A204.1 (cell line): ENCODE results near the gene ABR.
"Not testable (repeated sequence)": the region's sequence is repeated elsewhere in the genome, so short reads cannot be mapped to it uniquely, and the experiment has no call there.

Experiments used
- FAIRE-seq: peaks from 2 replicates; lab custom pipeline; 2012; peaks lifted over from hg19 to GRCh38; lab: Jason Lieb, UNC

Gene ABR

GRCh38 chr17:1095090-1095852 is 84.5 kb downstream of the ABR start:
- FAIRE-seq = no peak

GRCh38 chr17:1094591-1094990 is 85.2 kb downstream of the ABR start:
- FAIRE-seq = no peak

DNA sequence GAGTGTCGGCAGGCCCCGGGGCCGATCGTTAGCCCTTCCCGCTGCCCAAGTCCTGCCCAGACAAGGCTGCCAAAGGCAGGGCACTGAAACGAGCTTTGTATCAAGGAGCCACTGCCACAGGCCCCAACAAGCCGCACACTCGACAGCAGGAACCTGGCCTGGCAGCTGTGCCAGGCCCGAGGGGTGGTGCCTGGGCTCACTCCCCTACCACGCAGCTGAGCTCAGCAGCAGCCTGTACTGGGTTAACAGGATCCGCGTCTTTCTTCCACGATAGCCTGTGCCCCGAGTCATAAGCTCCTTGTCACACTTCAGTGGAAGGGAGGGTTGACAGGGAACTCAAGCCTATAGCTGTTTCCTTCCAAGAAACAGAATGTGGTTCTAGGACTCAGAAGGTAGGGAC is 87.9 kb downstream of the ABR start:
- no peak for FAIRE-seq

- no peak for FAIRE-seq
Observed at GRCh38 chr17:1091190-1091534, 88.6 kb downstream of the ABR start.

DNA sequence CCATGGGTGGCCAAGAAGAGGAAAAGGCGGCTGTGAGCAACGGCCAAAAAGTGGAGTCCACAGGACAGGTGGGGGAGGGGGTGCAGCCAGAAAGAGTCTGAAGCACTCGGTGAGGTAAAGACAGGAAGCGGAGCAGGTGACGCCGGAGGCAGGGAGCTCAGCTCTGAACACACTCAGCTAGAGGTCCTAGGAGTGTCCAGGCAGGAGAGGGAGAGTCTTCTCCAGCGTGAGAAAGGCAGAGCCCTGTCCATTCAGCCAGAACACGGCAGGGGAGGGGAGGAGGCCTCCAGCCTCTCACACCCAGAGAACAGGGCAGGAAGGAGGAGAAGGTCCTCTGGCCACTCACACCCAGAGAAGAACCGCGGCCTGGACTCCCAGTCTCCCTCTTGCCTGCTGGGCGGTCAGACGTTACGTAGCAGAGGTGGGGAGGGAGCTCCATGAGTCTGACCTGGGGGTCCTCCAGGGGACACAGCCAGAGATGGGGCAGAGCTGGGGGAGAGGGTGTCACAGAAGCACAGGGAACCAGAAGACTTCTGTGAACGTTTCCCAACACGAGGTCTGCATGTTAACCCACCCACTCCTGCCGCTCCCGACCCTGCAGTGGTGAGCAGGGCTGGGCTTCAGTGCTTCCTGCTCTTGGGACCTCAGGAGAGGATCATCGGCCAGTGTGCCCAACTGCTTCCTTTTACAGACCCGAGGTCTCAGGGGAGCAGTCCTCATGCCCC is 89.2 kb downstream of the ABR start:
- no peak for FAIRE-seq

- no peak for FAIRE-seq
Observed at GRCh38 chr17:1089915-1090314, 89.9 kb downstream of the ABR start.

- no peak for FAIRE-seq
Observed at GRCh38 chr17:1087381-1088241, 92.2 kb downstream of the ABR start.

DNA sequence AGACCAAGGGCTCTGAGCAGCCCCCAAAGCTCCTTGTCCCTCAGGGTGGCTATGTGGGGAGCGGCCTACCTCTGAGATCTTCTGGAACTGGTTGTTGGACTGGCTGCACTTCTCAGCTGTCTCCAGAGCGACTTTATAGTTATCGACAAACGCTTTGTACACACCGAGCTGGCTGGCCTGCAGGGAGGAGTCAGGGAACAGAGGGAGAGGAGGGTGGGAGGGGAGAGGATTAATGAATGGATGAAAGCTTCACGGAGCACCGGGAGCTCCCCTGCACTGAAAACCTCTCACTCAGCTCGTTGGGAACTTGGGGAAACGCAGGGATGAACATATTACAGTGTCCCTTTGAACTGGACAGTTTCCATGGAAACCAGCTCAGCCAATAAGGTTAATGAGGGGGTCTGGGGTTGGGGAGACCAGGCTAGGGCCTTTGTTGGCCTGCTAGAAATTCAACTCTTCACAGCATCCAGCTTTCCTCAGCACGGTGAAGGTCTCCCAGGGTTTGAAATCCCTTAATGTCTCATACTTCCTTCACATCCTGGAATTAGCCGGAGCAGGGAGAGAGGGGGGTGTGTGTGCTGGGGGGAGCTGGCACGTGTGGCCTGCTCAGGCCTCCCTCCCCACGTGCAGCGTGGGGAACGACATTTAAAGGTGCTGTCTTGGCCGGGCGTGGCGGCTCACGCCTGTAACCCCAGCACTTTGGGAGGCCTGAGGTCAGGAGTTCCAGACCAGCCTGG is 96.2 kb downstream of the ABR start:
- FAIRE-seq = no peak

DNA sequence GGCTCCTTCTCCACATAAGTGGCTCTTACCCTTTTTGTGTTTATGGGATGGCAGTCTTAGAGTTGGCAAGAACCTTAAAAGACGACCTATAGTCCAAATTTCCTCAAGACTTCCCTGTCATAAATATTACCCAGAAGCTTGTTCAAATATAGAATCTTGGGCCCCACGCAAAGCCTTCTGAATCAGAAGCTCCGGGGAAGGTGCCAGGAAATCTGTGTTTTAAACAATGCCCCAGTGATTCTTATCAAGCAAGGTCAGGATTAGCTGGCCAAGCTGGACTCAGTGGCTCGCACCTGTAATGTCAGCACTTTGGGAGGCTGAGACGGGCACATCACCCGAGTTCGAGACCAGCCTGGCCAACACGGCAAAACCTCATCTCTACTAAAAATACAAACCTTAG is 97.2 kb downstream of the ABR start:
- no peak for FAIRE-seq

DNA sequence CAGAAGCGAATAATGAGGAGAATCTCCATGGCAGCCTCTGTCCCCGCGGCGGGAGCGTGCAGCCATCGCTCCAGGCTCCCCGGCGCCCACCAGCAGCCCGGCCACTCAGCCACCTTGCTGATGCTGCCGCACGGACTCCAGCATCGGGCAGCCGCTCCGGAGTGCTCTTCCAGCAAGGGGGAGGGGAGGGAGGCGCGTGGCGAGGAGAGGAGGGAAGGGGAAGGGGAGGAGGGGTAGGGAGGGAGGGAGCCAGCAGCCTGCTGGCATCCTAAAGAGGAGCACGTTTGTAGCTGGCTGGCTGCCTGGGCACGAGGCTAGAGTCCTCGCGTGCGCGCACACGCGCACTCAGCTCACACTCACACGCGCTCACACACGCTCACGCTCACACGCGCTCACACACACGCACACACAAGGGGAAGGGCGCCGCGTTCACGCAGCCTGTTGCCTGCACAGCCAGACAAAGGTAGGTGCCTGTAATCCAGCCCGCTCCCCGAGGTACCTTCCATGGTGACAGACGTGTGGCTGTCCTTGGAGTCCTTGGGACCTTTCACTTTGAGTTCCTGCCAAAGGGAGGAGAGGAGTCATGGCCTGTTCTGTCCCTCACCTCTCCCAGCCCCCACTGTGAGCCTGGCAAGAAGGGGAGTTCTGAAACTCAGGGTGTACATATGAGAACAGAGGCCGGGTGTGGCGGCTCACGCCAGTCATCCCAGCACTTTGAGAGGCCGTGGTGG is 100.8 kb downstream of the ABR start:
- FAIRE-seq = no peak

- no peak for FAIRE-seq
Observed at GRCh38 chr17:1077986-1078711, 101.6 kb downstream of the ABR start.

GRCh38 chr17:1077581-1077985 is 102.2 kb downstream of the ABR start:
- no peak for FAIRE-seq

GRCh38 chr17:1076982-1077302 is 102.8 kb downstream of the ABR start:
- no peak for FAIRE-seq

DNA sequence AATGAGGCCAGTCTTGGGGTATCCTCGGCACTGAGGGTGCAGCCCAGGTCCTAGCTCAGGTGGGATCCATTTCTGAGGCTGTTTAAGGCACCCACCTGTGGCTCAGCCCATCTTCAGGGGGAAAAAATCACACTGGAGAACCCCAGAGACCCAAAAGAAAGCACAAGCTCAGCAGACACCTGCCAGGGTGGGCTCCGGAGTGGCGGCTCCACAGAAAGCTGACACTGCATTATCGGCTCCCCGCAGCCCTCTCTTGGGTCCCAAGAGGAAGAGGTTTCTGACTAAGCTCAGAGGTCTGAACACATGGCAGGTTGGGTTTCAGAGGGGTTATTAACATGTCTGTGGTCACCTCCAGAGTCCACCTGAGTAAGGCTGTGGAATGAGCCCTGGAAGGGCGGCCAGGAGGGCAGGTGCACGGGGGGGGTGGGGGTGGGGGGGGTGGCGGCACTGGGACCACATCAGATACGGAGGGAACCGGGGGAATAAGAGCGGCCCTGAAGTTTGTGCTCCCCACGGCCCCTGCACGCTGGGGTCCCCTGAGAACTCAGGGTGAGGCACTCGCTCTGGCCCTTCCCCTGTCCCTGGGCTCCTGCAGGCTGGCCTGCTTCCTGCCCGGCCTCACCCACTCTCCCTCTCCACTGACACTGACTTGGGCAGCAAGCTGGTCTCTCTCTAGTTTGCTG is 103.3 kb downstream of the ABR start:
- FAIRE-seq = no peak

DNA sequence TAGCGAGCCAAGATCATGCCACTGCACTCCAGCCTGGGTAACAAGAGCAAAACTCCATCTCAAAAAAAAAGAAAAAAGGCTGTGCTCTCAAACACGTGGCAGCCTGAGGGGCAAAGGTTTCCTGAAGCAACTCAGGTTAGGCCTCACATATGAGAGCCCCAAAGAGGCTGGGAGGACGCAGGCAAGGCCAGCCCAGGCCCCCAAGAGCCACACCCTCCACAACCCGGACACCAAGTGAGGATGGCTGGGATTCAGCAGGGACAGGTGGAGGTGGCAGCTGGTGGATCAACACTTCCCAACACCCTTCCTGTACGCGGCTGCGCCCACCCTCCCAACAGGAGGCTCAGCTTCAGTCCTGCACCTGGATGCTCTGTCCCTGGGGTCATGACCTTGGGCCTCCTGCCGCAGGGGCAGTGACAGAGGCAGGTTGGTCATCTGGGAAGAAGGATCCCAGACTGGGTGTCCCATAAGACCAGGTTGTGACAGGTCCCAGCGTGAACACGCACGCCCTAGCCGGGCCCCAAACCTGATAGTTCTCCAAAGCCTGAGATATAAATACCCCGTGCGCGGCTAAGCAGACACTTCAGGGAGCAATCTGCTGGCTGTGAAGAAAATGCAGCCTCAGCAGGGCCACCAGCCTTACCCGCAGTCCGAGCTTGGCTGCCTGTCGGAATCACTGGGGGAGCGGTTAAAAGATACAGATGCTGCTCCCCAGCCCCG is 104.7 kb downstream of the ABR start:
- FAIRE-seq = no peak

GRCh38 chr17:1073963-1074625 is 105.7 kb downstream of the ABR start:
- not testable (repeated sequence) for FAIRE-seq

- FAIRE-seq = no peak
Observed at GRCh38 chr17:1073241-1073962, 106.4 kb downstream of the ABR start.

DNA sequence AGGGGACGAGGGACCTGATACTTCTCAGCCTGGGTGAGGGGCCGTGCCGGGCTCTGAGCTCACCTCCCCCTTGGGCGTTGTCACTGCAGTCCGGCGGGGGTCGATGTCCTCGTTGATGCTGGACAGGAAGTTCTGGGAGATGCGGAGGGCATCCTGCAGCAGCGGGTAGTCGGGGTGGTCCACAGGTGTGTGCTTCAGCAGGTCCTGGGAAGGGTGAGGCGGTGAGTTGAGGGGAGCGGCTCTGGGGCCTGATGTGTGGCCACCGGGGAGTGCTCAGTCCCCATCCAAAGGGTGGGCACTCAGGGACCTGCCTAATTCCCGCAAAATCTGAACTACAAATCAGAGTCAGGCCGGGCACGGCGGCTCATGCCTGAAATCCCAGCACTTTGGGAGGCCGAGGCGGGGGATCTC is 107.2 kb downstream of the ABR start:
- FAIRE-seq = no peak
